GM13976 (cell line): ENCODE results near the gene RPL13A.
A peak's percentile ranks its signal among the peaks of the same experiment; 100 is the strongest.

Experiments used
- DNase-seq: peaks from one replicate; pipeline ENCODE4 v3.0.0; 2012; ENCODE audit warnings: low spot score
- in situ Hi-C: fragments of 300-500 bp; cut with MboI; formaldehyde crosslinking; loops from one replicate; pipeline ENCODE4 v1.12.0; 2022; ENCODE audit warnings: low sequenced_read_pairs, mixed read lengths, inconsistent platforms; ENCODE audit not compliant: unreplicated experiment
- TF ChIP-seq, protein P1 (sequence below): IDR thresholded peaks from 2 replicates; pipeline ENCODE4 v1.5.1; 2012; ENCODE audit warnings: borderline replicate concordance, mild to moderate bottlenecking; ENCODE audit not compliant: insufficient read depth; ENCODE audit errors: extremely low read depth, missing control alignments, control extremely low read depth

RPL13A gene

DNA sequence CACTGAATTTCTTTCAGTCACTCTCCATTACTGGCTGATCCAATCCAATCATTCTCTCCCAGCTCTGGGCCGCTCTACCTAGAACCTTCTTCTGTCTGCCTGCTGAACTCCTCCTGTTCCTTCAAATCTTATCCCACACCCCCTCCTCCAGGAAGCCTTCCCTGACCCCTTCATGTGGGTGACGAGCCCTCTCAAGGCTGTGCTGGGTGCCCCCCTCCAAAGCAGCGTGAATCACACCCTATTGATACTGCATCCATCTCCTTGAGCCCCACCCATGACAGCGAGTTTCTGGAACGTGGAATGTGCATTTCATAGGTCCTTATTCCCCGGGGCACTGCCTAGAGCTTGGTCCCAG, 39.0 kb upstream of the RPL13A start:
- no peak for DNase-seq
- TF ChIP-seq, protein P1, sequence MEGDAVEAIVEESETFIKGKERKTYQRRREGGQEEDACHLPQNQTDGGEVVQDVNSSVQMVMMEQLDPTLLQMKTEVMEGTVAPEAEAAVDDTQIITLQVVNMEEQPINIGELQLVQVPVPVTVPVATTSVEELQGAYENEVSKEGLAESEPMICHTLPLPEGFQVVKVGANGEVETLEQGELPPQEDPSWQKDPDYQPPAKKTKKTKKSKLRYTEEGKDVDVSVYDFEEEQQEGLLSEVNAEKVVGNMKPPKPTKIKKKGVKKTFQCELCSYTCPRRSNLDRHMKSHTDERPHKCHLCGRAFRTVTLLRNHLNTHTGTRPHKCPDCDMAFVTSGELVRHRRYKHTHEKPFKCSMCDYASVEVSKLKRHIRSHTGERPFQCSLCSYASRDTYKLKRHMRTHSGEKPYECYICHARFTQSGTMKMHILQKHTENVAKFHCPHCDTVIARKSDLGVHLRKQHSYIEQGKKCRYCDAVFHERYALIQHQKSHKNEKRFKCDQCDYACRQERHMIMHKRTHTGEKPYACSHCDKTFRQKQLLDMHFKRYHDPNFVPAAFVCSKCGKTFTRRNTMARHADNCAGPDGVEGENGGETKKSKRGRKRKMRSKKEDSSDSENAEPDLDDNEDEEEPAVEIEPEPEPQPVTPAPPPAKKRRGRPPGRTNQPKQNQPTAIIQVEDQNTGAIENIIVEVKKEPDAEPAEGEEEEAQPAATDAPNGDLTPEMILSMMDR: no peak
- in situ Hi-C loops: loop anchor here (25.0 kb wide), 1 partner anchor 186 kb away; no protein-coding TSS in a partner anchor

DNA sequence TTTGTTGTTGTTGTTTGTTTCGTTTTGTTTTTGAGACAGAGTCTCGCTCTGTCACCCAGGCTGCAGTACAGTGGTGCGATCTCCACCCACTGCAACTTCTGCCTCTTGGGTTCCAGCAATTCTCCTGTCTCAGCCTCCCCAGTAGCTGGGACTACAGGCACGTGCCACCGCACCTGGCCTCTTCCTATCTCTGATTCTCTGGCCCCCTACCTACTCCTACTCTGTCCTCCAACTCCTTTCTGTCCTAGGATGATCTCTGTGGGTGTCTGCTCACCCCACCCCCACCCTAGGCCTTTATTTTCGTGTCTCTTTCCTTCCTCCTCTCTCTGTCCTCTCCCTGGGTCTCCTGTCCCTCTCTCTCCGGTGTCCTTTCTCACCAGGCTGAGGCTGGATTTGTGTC, 37.0 kb upstream of the RPL13A start:
- TF ChIP-seq, protein P1: no peak
- no peak for DNase-seq
- in situ Hi-C loops: no loop called here

DNA sequence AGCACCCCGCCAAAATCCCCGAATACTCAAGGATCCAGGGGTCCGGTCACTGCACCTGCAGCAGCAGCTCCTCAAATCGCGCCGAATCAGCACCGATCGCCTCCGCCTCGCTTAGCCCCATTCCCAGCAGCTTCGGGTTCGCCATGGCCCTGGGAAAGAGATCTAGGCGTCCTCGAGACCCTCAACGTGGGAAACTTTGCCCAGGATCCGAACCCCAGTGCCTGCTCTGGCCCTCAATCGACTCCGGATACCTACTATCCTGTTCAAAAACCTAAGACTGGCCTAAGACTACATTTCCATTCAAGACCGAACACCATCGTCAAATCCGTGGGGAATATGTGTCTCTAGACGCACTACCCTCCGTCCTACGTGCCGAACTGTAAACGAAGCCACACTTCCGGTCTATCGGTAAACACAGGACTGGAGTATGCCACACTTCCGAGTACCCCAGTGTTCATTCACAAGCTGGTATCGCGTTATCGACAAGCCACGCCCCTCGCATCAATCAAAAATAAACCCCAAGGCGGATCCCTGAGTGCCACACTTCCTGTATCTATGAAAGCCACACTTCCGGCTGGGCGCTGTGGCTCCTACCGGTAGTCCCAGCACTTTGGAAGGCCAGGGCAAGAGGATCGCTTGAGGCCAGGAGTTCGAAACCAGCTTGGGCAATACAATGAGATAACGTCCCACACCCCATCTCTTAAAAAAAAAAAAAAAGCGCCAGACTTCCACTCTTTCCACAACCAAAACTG, 35.8 kb upstream of the RPL13A start, which contains the start of gene PIH1D1:
TSS of gene PIH1D1 (minus strand) at position 385 of the 752 bp plus-strand sequence. CDS start at position 145, 240 bp downstream.
- TF ChIP-seq, protein P1: no peak
- peak; percentile 91 for DNase-seq
- in situ Hi-C loops: no loop called here

DNA sequence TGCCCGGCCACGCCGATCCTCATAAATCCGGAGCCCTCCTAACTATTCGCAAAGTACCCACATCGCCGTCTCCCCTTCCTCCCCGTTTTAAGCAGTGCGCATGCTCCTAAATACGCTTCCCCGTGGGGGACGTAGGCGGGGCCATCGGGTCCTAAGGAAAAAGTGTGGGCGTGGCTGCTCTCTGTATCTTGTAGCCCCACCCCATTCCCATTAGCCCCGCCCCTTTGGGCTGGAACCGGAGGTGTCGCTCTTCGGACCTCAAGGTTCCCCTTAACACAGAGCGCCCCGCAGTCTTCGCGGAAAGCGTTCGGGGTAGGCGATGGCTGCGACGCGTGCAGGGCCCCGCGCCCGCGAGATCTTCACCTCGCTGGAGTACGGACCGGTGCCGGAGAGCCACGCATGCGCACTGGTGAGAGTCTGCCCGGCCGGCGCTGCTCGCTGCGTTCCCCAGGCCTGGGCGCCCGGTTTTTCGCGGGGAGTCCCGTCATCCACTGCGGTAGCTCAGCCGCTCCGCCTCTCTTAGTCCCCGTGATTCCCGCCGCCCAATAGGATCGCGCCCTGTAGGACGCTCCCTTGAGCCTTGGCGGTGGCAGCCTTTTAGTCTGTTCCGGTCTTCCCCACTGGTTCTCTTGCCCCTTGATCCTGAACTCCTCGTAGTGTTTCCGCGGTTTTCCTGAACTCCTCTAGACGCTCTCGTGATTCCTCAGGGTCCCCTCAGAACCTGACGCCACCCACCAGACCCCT, 34.2 kb upstream of the RPL13A start, which contains the start of gene ALDH16A1:
TSS of gene ALDH16A1 (plus strand) at position 213 of the 744 bp plus-strand sequence. CDS start at position 320, 107 bp downstream.
- peak; percentile 95 for DNase-seq
- TF ChIP-seq, protein P1: no peak
- in situ Hi-C loops: no loop called here

DNA sequence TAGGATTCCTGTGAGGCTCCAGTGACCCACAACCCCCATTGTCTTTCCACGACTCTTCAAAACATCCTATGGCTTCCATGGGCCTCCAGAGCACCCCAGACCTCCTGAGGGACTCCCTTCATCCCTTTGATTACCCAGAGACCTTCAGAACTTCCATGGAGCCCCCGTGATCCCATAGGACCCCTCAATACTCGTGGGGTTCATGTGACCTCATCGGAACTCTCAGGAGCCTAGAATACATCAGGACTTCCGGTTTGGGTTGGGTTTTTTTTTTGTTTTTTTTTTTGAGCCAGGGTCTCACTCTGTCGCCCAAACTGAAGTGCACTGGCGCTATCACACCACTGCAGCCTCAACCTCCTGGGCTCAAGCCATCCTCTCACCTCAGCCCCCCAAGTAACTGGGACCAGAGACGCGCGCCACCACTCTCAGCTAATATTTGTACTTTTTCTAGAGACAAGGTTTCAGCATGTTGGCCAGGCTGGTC, 33.6 kb upstream of the RPL13A start:
- DNase-seq: no peak
- in situ Hi-C loops: no loop called here
- TF ChIP-seq, protein P1: no peak

DNA sequence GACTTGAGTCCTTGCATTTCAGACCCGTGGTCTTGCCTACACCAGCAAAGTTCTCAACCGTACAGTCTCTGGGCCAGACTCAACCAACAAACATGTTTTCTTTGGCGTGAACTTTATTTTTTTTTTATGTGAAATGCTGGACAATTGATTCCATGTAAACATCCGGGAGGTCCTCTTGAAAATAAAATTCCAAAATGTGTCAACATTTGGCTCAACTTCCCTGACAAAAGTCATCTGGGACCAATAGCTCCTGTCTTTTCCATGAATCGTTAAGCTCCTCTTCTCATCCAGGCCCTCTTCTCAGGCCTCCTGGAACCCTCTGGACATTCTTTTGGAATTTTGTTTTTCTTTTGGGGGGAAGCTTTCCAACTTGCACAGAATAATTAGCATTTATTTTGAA, 31.6 kb upstream of the RPL13A start:
- in situ Hi-C loops: no loop called here
- DNase-seq: no peak
- TF ChIP-seq, protein P1: no peak
